H9 (cell line): ENCODE results near the gene DUSP7. TPM values are rescaled to one million over a fixed set of nuclear protein-coding genes. Genes with fewer than 3 reads are reported as not detected.
A peak's percentile ranks its signal among the peaks of the same experiment; 100 is the strongest.

Experiments
- DNase-seq: peaks from one replicate; pipeline ENCODE4 v3.0.0-alpha.2; 2017
- H2AFZ ChIP-seq: one replicate; pipeline ENCODE4 v1.6.1; 2013; ENCODE audit warnings: mild to moderate bottlenecking, low read length, control low read depth, moderate library complexity
- H2AK5ac ChIP-seq: 2 replicates; pipeline ENCODE4 v1.6.1; 2013; ENCODE audit warnings: low read length, control low read depth, mixed read lengths; ENCODE audit not compliant: insufficient read length
- H2BK120ac ChIP-seq: one replicate; pipeline ENCODE4 v1.6.1; 2013; ENCODE audit warnings: low read depth, mild to moderate bottlenecking, low read length, control low read depth, inconsistent platforms; ENCODE audit not compliant: poor library complexity, severe bottlenecking
- H2BK12ac ChIP-seq: 2 replicates; pipeline ENCODE4 v1.6.1; 2013; ENCODE audit warnings: low read length, control low read depth, mixed read lengths, low read depth; ENCODE audit not compliant: insufficient read length
- H2BK15ac ChIP-seq: 2 replicates; pipeline ENCODE4 v1.6.1; 2013; ENCODE audit warnings: low read depth, low read length, control low read depth
- H2BK20ac ChIP-seq: one replicate; pipeline ENCODE4 v1.6.1; 2013; ENCODE audit warnings: low read depth, mild to moderate bottlenecking, low read length, control low read depth, inconsistent platforms; ENCODE audit not compliant: poor library complexity, severe bottlenecking
- H2BK5ac ChIP-seq: 2 replicates; pipeline ENCODE4 v1.6.1; 2013; ENCODE audit warnings: low read length, control low read depth, mixed read lengths; ENCODE audit not compliant: insufficient read length
- H3K14ac ChIP-seq: 2 replicates; pipeline ENCODE4 v1.6.1; 2013; ENCODE audit warnings: low read length, control low read depth; ENCODE audit not compliant: insufficient read depth
- H3K18ac ChIP-seq: 2 replicates; pipeline ENCODE4 v1.6.1; 2013; ENCODE audit warnings: low read depth, mild to moderate bottlenecking, mixed read lengths, low read length, control low read depth; ENCODE audit not compliant: insufficient read length
- H3K23ac ChIP-seq: 2 replicates; pipeline ENCODE4 v1.6.1; 2013; ENCODE audit warnings: low read length, control low read depth, mixed read lengths, low read depth; ENCODE audit not compliant: insufficient read length
- H3K23me2 ChIP-seq: 2 replicates; pipeline ENCODE4 v1.6.1; 2013; ENCODE audit warnings: low read depth, mild to moderate bottlenecking, mixed read lengths, low read length, control low read depth; ENCODE audit not compliant: insufficient read length, poor library complexity, severe bottlenecking
- H3K27ac ChIP-seq: 2 replicates; pipeline ENCODE4 v1.5.1; 2013; ENCODE audit warnings: low read length, control low read depth, mixed read lengths, low read depth; ENCODE audit not compliant: insufficient read length
- H3K27me3 ChIP-seq: 2 replicates; pipeline ENCODE4 v1.6.1; 2013; ENCODE audit warnings: low read length, control low read depth, inconsistent platforms; ENCODE audit not compliant: insufficient read depth
- H3K4ac ChIP-seq: 2 replicates; pipeline ENCODE4 v1.6.1; 2013; ENCODE audit warnings: low read depth, mild to moderate bottlenecking, control low read depth, inconsistent platforms, low read length, moderate library complexity
- H3K4me1 ChIP-seq: 2 replicates; pipeline ENCODE4 v1.6.1; 2013; ENCODE audit warnings: low read length, control low read depth, inconsistent platforms; ENCODE audit not compliant: insufficient read depth
- H3K4me2 ChIP-seq: 2 replicates; pipeline ENCODE4 v1.6.1; 2013; ENCODE audit warnings: low read length, control low read depth, mixed read lengths; ENCODE audit not compliant: insufficient read length, insufficient read depth
- H3K56ac ChIP-seq: 2 replicates; pipeline ENCODE4 v1.6.1; 2013; ENCODE audit warnings: low read depth, mild to moderate bottlenecking, mixed read lengths, low read length, control low read depth; ENCODE audit not compliant: insufficient read length
- H3K79me1 ChIP-seq: 2 replicates; pipeline ENCODE4 v1.6.1; 2013; ENCODE audit warnings: low read depth, mild to moderate bottlenecking, moderate library complexity, low read length, control low read depth, inconsistent platforms; ENCODE audit not compliant: insufficient read depth, poor library complexity, severe bottlenecking
- H3K79me2 ChIP-seq: 2 replicates; pipeline ENCODE4 v1.6.1; 2013; ENCODE audit warnings: low read length, control low read depth, inconsistent platforms; ENCODE audit not compliant: insufficient read depth
- H3K9ac ChIP-seq: 2 replicates; pipeline ENCODE4 v1.6.1; 2013; ENCODE audit warnings: low read length, control low read depth, mixed read lengths; ENCODE audit not compliant: insufficient read length; ENCODE audit errors: extremely low read depth
- H3K9me3 ChIP-seq: one replicate; pipeline ENCODE4 v1.6.1; 2013; ENCODE audit warnings: low read depth, low read length, inconsistent platforms; ENCODE audit not compliant: control insufficient read depth
- H3T11ph ChIP-seq: one replicate; pipeline ENCODE4 v1.6.1; 2013; ENCODE audit warnings: mild to moderate bottlenecking, low read length, control low read depth, inconsistent platforms
- H4K20me1 ChIP-seq: one replicate; pipeline ENCODE4 v1.6.1; 2013; ENCODE audit not compliant: control insufficient read depth, insufficient read length, insufficient read depth
- H4K5ac ChIP-seq: 2 replicates; pipeline ENCODE4 v1.6.1; 2013; ENCODE audit warnings: low read depth, mild to moderate bottlenecking, mixed read lengths, low read length, control low read depth; ENCODE audit not compliant: insufficient read length
- H4K8ac ChIP-seq: replicated peaks from 2 replicates; pipeline ENCODE4 v1.6.1; 2013; ENCODE audit warnings: low read length, control low read depth, mixed read lengths, low read depth; ENCODE audit not compliant: insufficient read length
- H4K91ac ChIP-seq: 2 replicates; pipeline ENCODE4 v1.6.1; 2013; ENCODE audit warnings: low read depth, mild to moderate bottlenecking, moderate library complexity, mixed read lengths, low read length, control low read depth; ENCODE audit not compliant: insufficient read length
- H3K27ac Mint-ChIP-seq, 3 experiments: 2 replicates in 2 of 3; 3 replicates in 1 of 3; pipeline ENCODE4 v1.8.0; 2020 to 2021; ENCODE audit warnings: mixed read lengths in 3 of 3, mild to moderate bottlenecking in 1 of 3, moderate library complexity in 1 of 3
- H3K27me3 Mint-ChIP-seq: 2 replicates; pipeline ENCODE4 v1.8.0; 2021; ENCODE audit warnings: low read depth, mild to moderate bottlenecking, moderate library complexity, mixed read lengths
- H3K36me3 Mint-ChIP-seq, 3 experiments: 2 replicates in 2 of 3; 3 replicates in 1 of 3; pipeline ENCODE4 v1.8.0; 2020 to 2021; ENCODE audit warnings: low read depth in 3 of 3, mixed read lengths in 3 of 3; ENCODE audit not compliant: insufficient read depth in 1 of 3
- H3K4me1 Mint-ChIP-seq, 2 experiments: 2 replicates each; pipeline ENCODE4 v1.8.0; 2020; ENCODE audit warnings: mixed read lengths in 2 of 2
- H3K4me3 Mint-ChIP-seq, 2 experiments: 2 replicates in 1 of 2; 3 replicates in 1 of 2; pipeline ENCODE4 v1.8.0; 2020 to 2021; ENCODE audit warnings: mild to moderate bottlenecking in 2 of 2, mixed read lengths in 2 of 2, moderate library complexity in 1 of 2
- H3K9me3 Mint-ChIP-seq, 2 experiments: 2 replicates in 1 of 2; 3 replicates in 1 of 2; pipeline ENCODE4 v1.8.0; 2020; ENCODE audit warnings: mild to moderate bottlenecking in 2 of 2, mixed read lengths in 2 of 2, moderate library complexity in 1 of 2
- WGBS: extraction: QIAGEN DNeasy Blood & Tissue Kit; methylation state at CpG from one replicate; pipeline ENCODE4 v1.1.7; 2013; ENCODE audit warnings: missing lambda C conversion rate, low lambda C conversion rate, mixed read lengths; ENCODE audit not compliant: insufficient read length; ENCODE audit errors: extremely low coverage; 5-methylcytosine and 5-hydroxymethylcytosine counted together
- total RNA-seq: library from RNA; stranded (reverse); gene quantifications from 2 replicates; pipeline ENCODE4 v1.2.1, GENCODE V29; 2021
- TF ChIP-seq, protein P1 (sequence below): fragments of 200-600 bp; sonication (generic); conservative IDR thresholded peaks from 3 replicates; pipeline ENCODE4 v1.8.0; 2021; ENCODE audit warnings: antibody characterized with exemption, mild to moderate bottlenecking

The DUSP7 gene
- total RNA-seq, 1 experiment from 2014 or later, result 24.0 TPM

- no peak overlapping the region for H2AK5ac ChIP-seq
- no peak overlapping the region for H3K56ac ChIP-seq
- no peak overlapping the region for H3K4ac ChIP-seq
- no peaks in the 10 kb centered on the region for H3K9me3 ChIP-seq
- no peak overlapping the region for H4K5ac ChIP-seq
- H3K36me3 Mint-ChIP-seq, result peaks cover 0 to 29% (median 19%) of the 10 kb centered on the region in 3 experiments; a peak in 5 of 7 replicates
- H2BK20ac ChIP-seq, result no peak overlapping the region
- H3K4me1 ChIP-seq, result no peaks in the 10 kb centered on the region
- no peak overlapping the region for H2BK12ac ChIP-seq
- no peak overlapping the region for H3K14ac ChIP-seq
- no peaks in the 10 kb centered on the region for H4K20me1 ChIP-seq
- no peak overlapping the region for H3T11ph ChIP-seq
- H3K79me2 ChIP-seq, result no peaks in the 10 kb centered on the region
- H3K79me1 ChIP-seq, result no peaks in the 10 kb centered on the region
- H3K23me2 ChIP-seq, result no peaks in the 10 kb centered on the region
- H3K27me3 ChIP-seq, result no peaks in the 10 kb centered on the region
- H2BK120ac ChIP-seq, result no peak overlapping the region
- no peak overlapping the region for H4K8ac ChIP-seq
- no peak overlapping the region for H3K23ac ChIP-seq
- no peaks in the 10 kb centered on the region for H3K9me3 Mint-ChIP-seq
- H3K27ac ChIP-seq, result no peak overlapping the region
- no peak overlapping the region for H4K91ac ChIP-seq
- H3K4me2 ChIP-seq, result no peak overlapping the region
- no peak overlapping the region for H3K18ac ChIP-seq
- H3K27me3 Mint-ChIP-seq, result no peaks in the 10 kb centered on the region
- H3K27ac Mint-ChIP-seq, result peak overlapping the region in 1 of 3 experiments; percentile 70; a peak in 1 of 7 replicates
- H2BK15ac ChIP-seq, result no peak overlapping the region
- TF ChIP-seq, protein P1, sequence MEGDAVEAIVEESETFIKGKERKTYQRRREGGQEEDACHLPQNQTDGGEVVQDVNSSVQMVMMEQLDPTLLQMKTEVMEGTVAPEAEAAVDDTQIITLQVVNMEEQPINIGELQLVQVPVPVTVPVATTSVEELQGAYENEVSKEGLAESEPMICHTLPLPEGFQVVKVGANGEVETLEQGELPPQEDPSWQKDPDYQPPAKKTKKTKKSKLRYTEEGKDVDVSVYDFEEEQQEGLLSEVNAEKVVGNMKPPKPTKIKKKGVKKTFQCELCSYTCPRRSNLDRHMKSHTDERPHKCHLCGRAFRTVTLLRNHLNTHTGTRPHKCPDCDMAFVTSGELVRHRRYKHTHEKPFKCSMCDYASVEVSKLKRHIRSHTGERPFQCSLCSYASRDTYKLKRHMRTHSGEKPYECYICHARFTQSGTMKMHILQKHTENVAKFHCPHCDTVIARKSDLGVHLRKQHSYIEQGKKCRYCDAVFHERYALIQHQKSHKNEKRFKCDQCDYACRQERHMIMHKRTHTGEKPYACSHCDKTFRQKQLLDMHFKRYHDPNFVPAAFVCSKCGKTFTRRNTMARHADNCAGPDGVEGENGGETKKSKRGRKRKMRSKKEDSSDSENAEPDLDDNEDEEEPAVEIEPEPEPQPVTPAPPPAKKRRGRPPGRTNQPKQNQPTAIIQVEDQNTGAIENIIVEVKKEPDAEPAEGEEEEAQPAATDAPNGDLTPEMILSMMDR, result no peak
- no peak overlapping the region for H2BK5ac ChIP-seq
- no peak overlapping the region for H2AFZ ChIP-seq
- WGBS, result no CpG with 5 or more reads among the region's 3 CpGs
- no peaks in the 10 kb centered on the region for H3K4me1 Mint-ChIP-seq
- no peak for DNase-seq
- H3K9ac ChIP-seq, result no peak overlapping the region
- H3K4me3 Mint-ChIP-seq, result no peak overlapping the region
These were observed 21.6 kb upstream of the DUSP7 start for GRCh38 chr3:52077925-52078324.
